ENCODE results near the gene HACE1. TPM values are rescaled to one million over a fixed set of nuclear protein-coding genes. Genes with fewer than 3 reads are reported as not detected.
"Not testable (repeated sequence)": the region's sequence is repeated elsewhere in the genome, so short reads cannot be mapped to it uniquely, and the experiment has no call there.

The HACE1 gene, protein sequence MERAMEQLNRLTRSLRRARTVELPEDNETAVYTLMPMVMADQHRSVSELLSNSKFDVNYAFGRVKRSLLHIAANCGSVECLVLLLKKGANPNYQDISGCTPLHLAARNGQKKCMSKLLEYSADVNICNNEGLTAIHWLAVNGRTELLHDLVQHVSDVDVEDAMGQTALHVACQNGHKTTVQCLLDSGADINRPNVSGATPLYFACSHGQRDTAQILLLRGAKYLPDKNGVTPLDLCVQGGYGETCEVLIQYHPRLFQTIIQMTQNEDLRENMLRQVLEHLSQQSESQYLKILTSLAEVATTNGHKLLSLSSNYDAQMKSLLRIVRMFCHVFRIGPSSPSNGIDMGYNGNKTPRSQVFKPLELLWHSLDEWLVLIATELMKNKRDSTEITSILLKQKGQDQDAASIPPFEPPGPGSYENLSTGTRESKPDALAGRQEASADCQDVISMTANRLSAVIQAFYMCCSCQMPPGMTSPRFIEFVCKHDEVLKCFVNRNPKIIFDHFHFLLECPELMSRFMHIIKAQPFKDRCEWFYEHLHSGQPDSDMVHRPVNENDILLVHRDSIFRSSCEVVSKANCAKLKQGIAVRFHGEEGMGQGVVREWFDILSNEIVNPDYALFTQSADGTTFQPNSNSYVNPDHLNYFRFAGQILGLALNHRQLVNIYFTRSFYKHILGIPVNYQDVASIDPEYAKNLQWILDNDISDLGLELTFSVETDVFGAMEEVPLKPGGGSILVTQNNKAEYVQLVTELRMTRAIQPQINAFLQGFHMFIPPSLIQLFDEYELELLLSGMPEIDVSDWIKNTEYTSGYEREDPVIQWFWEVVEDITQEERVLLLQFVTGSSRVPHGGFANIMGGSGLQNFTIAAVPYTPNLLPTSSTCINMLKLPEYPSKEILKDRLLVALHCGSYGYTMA
- 1 to 10 TPM; 3.6 to 9.0 (median 5.1) TPM for total RNA-seq

DNA sequence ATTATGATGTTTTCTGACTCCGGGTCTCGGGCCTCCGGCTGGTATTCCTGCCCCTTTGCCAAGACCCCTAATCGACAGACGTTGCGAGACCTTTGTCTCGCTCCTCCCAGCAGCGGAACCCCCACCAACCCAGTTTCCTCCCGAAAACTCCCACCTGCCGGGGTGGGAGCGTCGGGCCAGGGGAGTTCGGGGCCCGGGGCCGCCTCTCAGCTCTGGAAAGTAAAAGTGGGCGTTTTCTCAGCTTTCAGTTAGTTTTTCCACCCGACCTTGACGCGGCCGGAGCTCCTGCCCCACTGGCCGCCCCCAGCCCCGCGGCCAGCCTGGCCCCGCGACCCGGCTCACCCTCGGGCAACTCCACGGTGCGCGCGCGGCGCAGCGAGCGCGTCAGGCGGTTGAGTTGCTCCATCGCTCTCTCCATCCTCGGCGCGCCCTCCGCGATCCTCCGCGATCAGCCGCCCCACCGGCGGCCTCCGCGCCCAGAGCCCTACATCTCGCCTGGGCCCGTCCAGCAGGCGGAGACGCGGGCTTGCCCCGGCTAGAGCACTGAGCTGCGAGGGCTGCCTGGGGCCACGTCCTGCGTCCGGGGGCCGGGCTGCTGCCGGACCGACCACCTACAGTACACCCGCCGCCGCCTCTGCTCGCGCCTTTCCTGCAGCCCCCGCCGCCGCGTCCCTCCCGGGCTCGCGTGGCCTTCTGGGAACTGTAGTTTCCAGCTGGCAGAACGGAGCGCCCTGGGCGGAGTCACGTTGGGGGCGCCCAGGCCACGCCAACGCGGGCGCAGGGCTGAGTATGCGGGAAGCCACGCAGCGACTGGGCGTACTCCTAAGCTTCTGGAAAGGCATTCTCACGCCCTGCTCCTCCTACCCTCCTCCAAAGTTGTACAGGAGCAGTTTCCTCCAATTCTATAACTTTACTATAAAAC, at the start of gene HACE1:
Gene HACE1 (minus strand): TSS at position 695 of the 922 bp plus-strand sequence. CDS start 277 bp downstream, at position 418.
- intact Hi-C loops (cut with DNase I; ENCODE audit: low total_unique reads) (no loop called here), in situ Hi-C loops (cut with MboI; ENCODE audit: low sequenced_read_pairs in 4 of 4) (no loop called here)
- H3K27ac ChIP-seq: peak within 1 kb of the TSS; percentile 69 to 81 (median 76)
- peak; percentile 74 to 78 for DNase-seq
- TF ChIP-seq, protein P1, sequence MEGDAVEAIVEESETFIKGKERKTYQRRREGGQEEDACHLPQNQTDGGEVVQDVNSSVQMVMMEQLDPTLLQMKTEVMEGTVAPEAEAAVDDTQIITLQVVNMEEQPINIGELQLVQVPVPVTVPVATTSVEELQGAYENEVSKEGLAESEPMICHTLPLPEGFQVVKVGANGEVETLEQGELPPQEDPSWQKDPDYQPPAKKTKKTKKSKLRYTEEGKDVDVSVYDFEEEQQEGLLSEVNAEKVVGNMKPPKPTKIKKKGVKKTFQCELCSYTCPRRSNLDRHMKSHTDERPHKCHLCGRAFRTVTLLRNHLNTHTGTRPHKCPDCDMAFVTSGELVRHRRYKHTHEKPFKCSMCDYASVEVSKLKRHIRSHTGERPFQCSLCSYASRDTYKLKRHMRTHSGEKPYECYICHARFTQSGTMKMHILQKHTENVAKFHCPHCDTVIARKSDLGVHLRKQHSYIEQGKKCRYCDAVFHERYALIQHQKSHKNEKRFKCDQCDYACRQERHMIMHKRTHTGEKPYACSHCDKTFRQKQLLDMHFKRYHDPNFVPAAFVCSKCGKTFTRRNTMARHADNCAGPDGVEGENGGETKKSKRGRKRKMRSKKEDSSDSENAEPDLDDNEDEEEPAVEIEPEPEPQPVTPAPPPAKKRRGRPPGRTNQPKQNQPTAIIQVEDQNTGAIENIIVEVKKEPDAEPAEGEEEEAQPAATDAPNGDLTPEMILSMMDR (IDR thresholded peaks at IDR 0.05 in 4 of 5, conservative IDR thresholded peaks at IDR 0.05 in 1 of 5): peak in 2 of 5 experiments; percentile 8 to 30
- TF ChIP-seq POLR2A (IDR thresholded peaks at IDR 0.05): peak; percentile 42 to 44
- H3K9me3 ChIP-seq: no peaks in the 10 kb centered on the region
- peak within 1 kb of the TSS; percentile 75 to 99 (median 84) for H3K4me3 ChIP-seq
- H3K27me3 ChIP-seq: no peaks in the 10 kb centered on the region
- no peaks in the 10 kb centered on the region for H3K36me3 ChIP-seq
- ATAC-seq: peak; percentile 97 to 98
- H3K4me1 ChIP-seq: peaks cover 7 to 10% of the 10 kb centered on the region in 2 donors

GRCh38 chr6:104908888-104909525, 49.3 kb upstream of the HACE1 start:
- no peaks in the 10 kb centered on the region for H3K36me3 ChIP-seq
- no peaks in the 10 kb centered on the region for H3K4me1 ChIP-seq
- peaks cover 0 to 3% (median 0%) of the 10 kb centered on the region in 3 donors for H3K9me3 ChIP-seq
- DNase-seq: no peak
- intact Hi-C loops (cut with DNase I; ENCODE audit: low total_unique reads): no loop called here
- no peak overlapping the region for H3K27ac ChIP-seq
- H3K27me3 ChIP-seq: no peaks in the 10 kb centered on the region
- ATAC-seq: no peak
- TF ChIP-seq, protein P1 (IDR thresholded peaks at IDR 0.05 in 4 of 5, conservative IDR thresholded peaks at IDR 0.05 in 1 of 5): no peak
- no peak for TF ChIP-seq POLR2A (IDR thresholded peaks at IDR 0.05)
- in situ Hi-C loops (cut with MboI; ENCODE audit: low sequenced_read_pairs in 4 of 4): no loop called here
- no peak overlapping the region for H3K4me3 ChIP-seq

- no peaks in the 10 kb centered on the region for H3K27me3 ChIP-seq
- DNase-seq: no peak
- H3K27ac ChIP-seq: no peak overlapping the region
- H3K4me1 ChIP-seq: no peaks in the 10 kb centered on the region
- no peak for ATAC-seq
- H3K9me3 ChIP-seq: peaks cover 0 to 3% (median 0%) of the 10 kb centered on the region in 3 donors
- intact Hi-C loops (cut with DNase I; ENCODE audit: low total_unique reads) (no loop called here), in situ Hi-C loops (cut with MboI; ENCODE audit: low sequenced_read_pairs in 4 of 4) (no loop called here)
- no peak for TF ChIP-seq POLR2A (IDR thresholded peaks at IDR 0.05)
- TF ChIP-seq, protein P1 (IDR thresholded peaks at IDR 0.05 in 4 of 5, conservative IDR thresholded peaks at IDR 0.05 in 1 of 5): no peak
- H3K36me3 ChIP-seq: no peaks in the 10 kb centered on the region
- H3K4me3 ChIP-seq: no peak overlapping the region
Observed at GRCh38 chr6:104908031-104908887, 48.5 kb upstream of the HACE1 start.

GRCh38 chr6:104898893-104899292, 39.2 kb upstream of the HACE1 start:
- H3K36me3 ChIP-seq; intact Hi-C loops (cut with DNase I; ENCODE audit: low total_unique reads); ATAC-seq; H3K27me3 ChIP-seq; in situ Hi-C loops (cut with MboI; ENCODE audit: low sequenced_read_pairs in 4 of 4); DNase-seq; H3K4me1 ChIP-seq; H3K9me3 ChIP-seq; H3K27ac ChIP-seq; H3K4me3 ChIP-seq: not testable (repeated sequence)

Data from gastrocnemius medialis (tissue), 4 donors.